GM21360 (cell line): ENCODE measurements around the gene SMG7.

Source experiments
- ATAC-seq: cut with Tn5 transposase; IDR thresholded peaks from one replicate; pipeline ENCODE4 v1.9.1; 2021; ENCODE audit warnings: mild to moderate bottlenecking, moderate library complexity; ENCODE audit not compliant: unreplicated experiment

The SMG7 gene

DNA sequence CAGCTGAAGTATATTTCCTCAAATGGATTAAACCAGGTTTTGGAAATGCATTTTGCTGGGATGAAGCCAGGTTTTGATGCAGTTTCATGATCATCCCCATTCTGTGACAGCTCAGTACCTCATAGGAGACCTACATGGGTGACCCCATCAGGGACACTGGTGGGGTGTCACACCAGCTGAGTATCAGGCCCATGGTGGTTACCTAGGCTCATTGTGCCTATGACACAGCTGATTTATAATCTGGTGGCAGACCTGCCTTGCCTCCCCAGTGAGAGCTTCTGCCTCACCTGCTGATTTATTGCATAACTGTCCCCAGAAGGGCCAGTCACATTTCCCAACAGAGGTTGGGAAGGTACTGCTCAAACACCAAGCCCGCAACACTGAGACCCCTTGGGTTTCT lies 114.2 kb downstream of the SMG7 start:
- ATAC-seq: no peak

- no peak for ATAC-seq
Measured at GRCh38 chr1:183586926-183587325, 114.6 kb downstream of the SMG7 start.

- no peak for ATAC-seq
Measured at GRCh38 chr1:183588827-183589226, 116.5 kb downstream of the SMG7 start.

- ATAC-seq: no peak
Measured at GRCh38 chr1:183589384-183589783, 117.1 kb downstream of the SMG7 start.

GRCh38 chr1:183589874-183590243 lies 117.6 kb downstream of the SMG7 start:
- peak; percentile 9 for ATAC-seq

- peak; percentile 80 for ATAC-seq
Measured at GRCh38 chr1:183590244-183591191, 118.2 kb downstream of the SMG7 start, which contains the start of gene NCF2. NCF2 (minus strand) TSS chr1:183590459; CDS start chr1:183590329, 130 bp downstream.

- no peak for ATAC-seq
Measured at GRCh38 chr1:183592733-183593132, 120.4 kb downstream of the SMG7 start.

DNA sequence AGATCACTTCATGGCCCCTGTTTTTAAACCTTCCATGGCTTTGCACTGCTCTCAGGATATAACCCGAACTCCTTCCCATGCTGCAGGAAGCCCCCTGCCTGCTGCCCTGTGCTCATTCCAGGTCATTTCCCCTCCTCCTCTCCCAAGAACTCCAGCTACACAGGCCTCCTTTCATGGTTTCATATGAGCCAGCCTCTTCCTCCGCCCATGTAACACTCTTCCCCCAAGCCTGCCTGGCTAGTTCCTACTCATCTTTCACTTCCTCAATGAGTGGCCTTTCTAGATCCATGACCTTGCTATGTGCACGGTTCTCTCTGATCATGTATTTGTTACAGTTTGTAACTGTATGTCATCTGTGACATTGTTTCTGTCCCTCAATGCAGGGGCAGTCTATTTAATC lies 121.1 kb downstream of the SMG7 start:
- ATAC-seq: peak; percentile 47

DNA sequence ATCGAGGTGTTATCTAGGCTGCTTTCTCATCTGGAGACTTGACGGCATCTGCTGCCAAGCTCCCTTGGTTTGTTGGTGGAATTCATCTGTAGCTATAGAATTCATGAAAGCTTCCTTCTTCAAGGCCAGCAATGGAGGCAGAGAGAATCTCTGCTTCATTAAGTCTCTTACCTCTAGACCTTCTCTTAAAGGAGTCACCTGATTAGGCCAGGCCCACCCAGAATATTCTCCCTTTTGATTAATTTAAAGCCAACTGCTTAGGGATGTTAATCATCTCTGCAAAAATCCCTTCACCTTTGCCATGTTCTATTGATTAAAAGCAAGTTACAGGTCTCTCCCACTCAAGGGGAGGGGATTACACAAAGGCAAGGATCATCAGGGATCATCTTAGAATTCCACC lies 123.2 kb downstream of the SMG7 start:
- ATAC-seq: no peak

GRCh38 chr1:183596500-183596899 lies 124.2 kb downstream of the SMG7 start:
- ATAC-seq: no peak

DNA sequence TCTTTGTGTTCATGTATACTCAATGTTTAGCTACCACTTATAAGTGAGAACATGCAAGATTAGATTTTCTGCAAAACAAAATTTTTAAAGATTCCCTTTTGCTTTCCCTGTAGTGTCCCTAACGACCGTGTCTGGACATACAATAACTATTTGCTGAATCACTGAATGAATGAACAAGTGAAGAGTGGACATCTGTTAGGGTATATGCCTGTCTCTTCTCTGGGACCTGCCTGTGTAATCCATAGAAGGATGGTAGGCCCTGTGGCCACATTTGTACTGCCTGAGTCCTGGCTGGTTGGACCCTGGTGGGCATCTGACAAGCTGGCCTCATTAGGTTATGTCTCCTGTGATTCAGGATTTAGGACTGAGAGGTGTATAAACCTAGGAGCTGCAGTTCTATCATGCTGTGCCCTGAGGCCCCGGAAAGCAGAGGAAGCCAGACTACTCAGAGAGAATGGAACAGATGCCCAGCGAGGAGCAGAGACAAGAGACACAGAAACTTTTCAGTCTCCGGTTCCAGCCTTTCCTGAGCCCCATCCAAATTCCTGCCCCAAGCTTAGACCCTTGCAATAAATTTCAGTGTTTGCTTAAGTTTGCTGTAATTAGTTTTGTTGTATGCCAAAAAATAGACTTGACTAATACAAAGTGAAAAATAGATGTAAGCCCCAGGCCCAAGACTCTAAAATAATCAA lies 125.5 kb downstream of the SMG7 start:
- no peak for ATAC-seq

DNA sequence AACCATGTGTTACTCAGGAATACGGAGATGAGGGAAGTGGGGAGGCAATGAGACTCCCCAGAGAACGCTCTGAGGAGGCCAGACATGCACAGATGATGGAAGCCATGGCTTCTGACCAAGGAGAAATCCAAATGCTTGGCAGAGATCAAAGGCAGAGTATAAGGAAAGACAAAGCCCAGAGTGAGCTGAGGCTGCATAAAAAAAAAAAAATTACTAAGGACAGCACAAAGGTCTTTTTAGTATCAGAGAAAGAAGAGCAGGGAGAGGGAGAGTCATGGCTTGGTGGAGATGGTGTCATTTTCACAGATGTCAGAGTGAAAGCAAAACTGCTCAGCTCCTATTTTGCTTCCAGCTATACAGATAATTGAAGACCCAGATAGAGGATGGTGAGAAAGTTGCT lies 126.1 kb downstream of the SMG7 start:
- peak; percentile 64 for ATAC-seq

- ATAC-seq: no peak
Measured at GRCh38 chr1:183600136-183600535, 127.8 kb downstream of the SMG7 start.

GRCh38 chr1:183600634-183601033 lies 128.3 kb downstream of the SMG7 start:
- ATAC-seq: no peak

DNA sequence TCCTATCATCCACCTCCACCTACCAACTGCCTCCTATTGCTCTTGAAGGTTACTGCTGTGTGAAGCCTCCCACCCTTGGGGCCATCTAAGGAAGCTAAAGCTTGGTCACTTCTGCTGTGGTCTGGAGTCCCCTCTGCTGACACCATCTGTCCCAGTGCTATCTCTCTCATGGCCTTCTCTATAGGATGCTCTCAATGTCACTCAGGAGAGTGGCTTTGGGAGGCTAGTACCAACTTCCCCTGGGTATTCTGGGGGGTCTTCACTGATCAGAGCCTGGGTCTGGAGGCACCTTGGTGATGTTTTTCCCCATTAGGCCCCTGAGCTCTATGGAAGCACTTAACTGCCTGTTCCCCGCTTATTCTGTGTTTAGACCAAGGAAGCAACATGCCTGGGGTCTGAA lies 130.2 kb downstream of the SMG7 start:
- no peak for ATAC-seq
